LHCN-M2 (cell line): Measurements from ENCODE around the gene H2AZ2. TPM values are rescaled to one million over a fixed set of nuclear protein-coding genes. Genes with fewer than 3 reads are reported as not detected.
"Not testable (repeated sequence)": the region's sequence is repeated elsewhere in the genome, so short reads cannot be mapped to it uniquely, and the experiment has no call there.

Experiments
- DNase-seq: peaks from one replicate; pipeline ENCODE4 v3.0.0-alpha.2; 2012; ENCODE audit warnings: low read depth
- polyA plus RNA-seq: library from polyadenylated mRNA; unstranded; fragments of >200 nt; gene quantifications from one replicate; pipeline ENCODE4 v1.2.1, GENCODE V29; 2012; ENCODE audit warnings: missing spikeins
- total RNA-seq: library from RNA; depleted of rRNA; stranded (reverse); fragments of >200 nt; gene quantifications from 2 replicates; pipeline ENCODE4 v1.2.3, GENCODE V29; 2014; rRNA removed

The H2AZ2 gene
- 433 and 479 TPM in 2 replicates for total RNA-seq
- 301 TPM for polyA plus RNA-seq

DNA sequence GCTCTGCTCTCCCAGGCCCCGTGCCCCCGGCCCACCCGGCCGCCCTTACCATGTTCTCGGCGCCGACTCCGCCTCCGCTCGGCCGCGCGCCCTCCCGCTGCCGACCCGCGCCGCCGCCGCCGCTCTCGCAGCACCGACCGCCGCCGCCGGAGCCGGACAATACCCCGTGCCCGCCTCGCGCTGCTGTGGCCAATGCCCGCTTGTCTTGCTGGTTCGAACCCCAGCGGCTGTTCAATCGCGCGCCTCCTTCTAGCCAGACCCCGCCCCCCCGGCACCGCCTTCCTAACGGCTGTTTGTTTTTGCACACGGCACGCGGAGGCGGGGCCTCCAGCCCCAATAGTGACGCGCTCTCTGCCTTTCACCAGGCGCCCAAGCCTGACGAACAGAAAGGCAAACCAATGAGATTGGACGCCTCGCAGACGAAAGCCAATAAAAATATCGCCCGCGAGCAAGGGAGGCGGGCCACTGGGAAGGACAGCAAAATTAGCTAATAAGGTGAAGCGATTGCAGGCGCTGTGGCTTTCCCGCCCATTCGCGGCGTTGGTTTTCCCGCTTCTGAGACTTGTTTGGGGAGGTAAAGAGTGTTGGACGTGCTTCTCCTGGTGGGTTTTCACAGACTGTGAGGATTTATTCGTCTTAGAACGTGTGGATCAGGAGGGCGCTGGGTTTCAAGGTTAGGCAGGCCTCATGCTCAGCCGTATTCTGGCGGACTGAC lies at the start of gene H2AZ2:
H2AZ2 (minus strand) TSS at position 168 of the 715 bp plus-strand sequence; CDS start at position 52, 116 bp downstream.
- DNase-seq: peak; percentile 100

DNA sequence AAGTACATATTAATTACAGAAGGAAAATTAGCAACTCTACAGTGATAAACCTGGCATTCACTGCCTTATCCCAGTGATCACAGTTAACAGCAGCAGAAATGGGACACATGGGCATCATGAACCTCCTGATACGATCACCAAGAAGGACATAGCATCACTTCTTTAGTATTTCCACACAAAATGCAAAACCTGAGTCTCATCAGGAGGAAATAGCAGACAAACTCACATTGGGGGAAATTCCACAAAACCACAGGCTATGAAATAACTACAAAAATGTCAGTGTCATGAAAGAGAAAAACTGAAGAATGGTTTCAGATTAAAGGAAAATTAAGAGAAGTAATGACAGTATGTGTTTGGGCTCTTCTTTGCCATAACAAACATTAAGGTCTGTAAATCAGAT lies 49.4 kb upstream of the H2AZ2 start:
- DNase-seq: peak; percentile 72

DNA sequence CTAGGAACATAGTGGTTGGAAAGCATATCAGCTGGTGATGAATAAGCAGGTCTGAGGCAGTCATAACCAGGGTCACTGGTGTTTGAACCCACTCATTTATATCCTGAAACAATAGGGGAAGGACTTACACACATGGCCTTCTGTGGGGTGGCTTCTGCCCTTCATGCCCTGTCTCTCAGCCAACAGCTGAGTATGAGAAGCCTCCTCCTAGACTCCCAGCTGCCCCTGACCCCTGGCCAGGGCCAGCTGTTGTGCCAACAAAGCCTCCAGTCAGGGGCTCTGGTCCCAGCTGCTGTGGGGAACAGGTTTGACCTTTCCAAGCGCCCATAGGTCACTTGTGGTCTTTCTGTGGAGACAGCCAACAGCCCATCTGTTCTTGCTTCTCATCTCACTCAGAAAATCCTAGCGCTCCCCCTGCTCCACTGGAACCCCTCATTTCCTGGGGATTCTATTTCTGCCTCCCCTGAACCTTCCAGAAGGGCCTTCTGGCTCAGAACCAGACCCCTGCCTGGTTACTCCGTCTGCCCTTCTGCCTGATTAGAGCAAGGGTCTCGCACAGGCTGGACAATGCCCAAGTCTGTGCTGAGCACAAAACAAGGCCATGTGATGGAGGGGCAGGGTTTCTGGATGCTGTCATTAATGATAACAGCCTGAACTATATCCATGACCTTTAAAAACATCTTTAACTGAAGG lies 47.1 kb upstream of the H2AZ2 start:
- DNase-seq: peak; percentile 100

DNA sequence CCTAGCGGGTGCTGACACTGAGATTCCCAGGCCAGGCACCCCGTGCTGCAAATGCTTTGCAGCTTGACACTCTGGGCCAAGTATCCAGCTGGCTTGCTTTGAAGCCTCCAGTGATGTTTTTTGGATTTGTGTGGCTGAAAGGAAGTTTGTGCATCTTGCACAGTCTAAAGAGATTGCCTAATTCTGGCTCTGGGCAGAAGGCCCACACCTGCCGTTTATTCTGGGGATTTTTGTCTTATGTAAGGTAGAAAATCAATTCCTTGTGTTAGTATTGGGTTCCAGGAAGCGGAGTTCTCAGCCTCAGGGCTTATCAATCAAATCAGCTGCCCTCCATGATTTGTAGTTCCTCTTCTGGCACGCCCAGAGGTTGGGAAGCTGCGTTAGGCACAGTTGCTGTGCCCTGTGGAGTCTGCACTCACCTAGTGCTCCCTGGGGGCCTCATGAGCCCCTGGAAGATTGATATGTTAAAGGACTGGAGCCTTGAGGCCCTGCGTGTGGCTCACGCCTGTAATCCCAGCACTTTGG lies 45.9 kb upstream of the H2AZ2 start:
- no peak for DNase-seq

DNA sequence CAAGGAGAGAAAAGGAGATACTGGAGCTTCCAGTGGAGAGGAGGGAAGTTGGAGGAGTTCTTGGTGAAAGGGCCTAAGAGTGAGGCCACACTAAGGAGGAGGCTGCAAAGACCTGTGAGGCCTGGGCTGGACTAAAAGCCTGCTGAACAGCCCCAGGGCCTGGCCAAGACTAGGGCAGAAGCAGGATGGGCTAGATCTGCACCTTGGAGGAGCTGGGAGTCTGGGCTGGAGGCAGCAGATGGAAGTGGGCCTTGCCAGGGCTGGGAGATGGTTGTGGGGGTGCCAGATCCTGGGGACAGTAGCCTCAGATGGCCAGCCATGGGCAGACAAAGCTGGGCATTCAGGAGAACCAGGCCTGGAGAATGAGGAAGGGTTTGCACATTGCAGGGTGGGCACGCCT lies 43.9 kb upstream of the H2AZ2 start:
- no peak for DNase-seq

DNA sequence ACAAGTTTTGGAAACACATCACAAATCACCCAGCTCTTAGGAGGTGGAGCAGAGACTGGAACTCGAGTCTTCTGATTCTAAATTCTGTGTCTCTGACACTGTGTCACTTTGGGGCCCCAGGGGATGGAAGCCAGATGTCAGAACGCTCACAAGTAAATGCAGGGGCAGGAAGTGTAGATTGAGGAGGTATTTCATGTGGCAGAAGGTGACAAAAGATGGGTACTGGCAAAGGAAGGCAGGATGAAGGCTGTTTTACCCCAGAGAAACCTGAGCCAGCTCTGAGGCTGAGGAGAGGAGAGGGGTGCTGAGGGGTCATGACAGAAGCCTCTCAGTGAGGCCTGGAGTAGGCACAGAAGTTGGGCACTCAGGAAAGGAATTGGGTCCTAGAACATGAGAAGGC lies 43.5 kb upstream of the H2AZ2 start:
- DNase-seq: no peak

DNA sequence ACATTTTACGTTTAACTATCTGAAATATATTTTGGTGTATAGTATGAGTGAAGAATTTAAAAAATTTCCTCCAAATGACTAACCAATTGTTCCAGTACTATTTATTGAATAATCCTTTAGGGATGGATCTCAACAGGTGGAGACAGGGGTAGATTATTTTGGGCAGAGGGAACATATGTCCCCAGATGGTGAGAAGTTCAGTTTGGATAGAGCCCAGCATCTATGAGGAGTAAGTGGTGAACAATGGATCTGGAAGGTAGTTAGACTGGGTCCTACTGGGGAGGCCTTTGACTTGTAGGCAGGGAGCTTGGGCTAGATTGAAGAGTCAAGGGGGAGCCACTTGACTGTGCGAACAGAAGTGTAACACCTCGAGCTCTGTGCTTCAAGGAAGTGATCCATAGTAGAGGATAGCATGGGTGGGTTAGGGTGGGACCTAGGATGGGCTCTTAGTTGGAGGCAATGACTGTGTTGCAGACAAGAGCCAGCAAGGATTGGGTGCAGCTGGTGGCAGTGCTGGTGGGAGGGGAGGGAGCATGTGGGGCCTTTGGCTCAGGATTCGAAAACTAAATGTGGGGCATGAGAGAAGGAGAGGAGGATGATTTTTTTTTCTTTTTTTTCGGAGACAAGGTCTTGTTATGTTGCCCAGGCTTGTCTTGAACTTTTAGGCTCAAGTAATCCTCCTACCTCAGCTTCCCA lies 41.3 kb upstream of the H2AZ2 start:
- peak; percentile 93 for DNase-seq

DNA sequence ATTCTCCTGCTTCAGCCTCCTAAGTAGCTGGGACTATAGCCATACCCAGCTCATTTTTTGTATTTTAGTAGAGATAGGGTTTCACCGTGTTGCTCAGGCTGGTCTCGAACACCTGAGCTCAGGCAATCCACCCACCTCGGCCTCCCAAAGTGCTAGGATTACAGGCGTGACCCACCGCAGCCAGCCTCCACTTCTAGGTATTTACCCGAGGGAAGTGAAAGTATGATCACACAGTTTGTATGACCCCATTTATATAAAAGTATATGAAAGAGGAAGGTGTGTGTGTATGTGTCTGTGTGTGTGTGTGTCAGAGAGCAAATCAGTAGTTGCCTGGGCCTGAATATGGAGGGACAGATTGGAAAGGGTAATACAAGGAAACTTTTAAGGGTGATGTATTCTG lies 39.4 kb upstream of the H2AZ2 start:
- DNase-seq: no peak

DNA sequence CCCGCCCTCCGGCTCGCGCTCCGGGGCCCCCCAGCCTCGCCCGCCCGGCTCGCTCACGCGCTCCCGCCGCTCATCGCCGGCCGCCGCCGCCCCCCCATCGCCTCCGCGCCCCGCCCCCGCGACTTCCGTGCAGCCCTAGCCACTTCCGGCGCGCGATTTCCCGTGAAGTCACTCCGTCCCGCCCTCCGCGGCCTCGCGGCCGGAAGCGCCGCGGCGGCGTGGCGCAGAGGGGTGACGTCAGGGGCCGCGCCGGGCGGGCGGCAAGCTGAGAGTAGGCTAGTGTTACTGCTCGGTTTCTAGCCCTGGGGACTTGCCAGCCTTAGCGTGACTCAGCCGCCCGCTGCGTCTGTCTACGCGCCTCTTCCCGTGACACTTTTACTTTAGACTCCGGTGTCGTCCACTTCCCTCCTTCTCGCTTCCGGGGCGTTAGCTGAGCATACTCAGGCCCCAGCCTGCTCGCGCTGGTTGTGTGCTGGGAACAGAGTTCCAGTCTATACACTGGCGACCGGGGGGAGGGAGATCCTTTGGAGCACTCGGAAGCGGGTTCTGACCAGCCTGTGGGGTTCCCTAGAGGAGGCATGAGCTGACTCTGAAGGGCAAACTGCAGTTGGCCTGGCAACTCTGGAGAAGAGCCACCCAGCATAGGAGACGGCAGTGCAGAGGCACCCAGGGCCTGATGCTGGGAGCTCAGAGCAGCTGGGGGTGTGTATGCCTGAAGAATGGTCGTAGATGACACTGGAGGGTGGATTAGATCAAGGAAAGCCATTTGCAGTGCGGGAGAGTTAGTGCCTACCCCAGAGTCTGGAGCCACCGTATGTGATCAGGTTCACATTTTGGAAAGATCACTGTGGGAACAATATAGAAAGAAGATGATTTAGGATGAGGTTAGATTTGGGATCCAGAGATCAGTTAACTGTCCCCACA lies 37.8 kb upstream of the H2AZ2 start, which contains the start of gene PURB:
PURB (minus strand) TSS at position 137 of the 924 bp plus-strand sequence. CDS start 182 bp downstream, outside the sequence.
- peak; percentile 100 for DNase-seq

DNA sequence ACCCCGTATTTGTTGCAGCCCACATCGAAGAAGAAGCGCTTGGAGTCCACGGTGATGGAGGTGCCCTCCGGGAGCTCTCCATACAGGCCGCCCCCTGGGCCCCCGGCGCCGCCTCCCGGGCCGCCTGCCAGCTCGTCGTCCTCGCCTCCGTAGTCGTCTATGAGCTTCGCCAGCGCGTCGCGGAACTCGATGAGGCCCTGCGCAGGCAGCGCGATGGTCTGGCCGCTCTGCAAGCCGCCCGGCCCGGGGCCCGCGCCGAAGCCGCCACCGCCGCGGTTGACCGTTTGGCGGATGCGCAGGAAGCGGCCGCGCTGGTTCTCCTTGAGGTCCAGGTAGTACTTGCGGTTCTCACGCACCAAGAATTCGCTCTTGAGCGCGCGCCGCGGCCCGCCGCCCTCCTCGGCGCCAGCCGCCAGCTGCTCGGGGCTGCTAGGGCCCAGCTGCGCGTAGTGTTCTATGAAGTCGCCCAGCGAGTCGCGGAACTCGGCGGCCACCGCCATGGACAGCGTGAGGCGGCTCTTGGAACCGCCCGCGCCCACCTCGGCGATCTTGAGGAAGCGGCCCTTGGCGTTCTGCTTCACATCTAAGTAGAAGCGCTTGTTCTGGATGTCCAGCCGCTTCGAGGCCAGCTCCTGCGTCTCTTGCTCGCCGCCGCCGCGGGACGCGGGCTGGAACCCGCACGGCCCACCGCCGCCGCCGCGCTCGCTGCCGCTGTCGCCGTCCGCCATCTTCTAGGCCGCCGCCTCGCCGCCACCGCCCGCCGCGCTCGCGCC lies 36.9 kb upstream of the H2AZ2 start:
- peak; percentile 73 for DNase-seq

DNA sequence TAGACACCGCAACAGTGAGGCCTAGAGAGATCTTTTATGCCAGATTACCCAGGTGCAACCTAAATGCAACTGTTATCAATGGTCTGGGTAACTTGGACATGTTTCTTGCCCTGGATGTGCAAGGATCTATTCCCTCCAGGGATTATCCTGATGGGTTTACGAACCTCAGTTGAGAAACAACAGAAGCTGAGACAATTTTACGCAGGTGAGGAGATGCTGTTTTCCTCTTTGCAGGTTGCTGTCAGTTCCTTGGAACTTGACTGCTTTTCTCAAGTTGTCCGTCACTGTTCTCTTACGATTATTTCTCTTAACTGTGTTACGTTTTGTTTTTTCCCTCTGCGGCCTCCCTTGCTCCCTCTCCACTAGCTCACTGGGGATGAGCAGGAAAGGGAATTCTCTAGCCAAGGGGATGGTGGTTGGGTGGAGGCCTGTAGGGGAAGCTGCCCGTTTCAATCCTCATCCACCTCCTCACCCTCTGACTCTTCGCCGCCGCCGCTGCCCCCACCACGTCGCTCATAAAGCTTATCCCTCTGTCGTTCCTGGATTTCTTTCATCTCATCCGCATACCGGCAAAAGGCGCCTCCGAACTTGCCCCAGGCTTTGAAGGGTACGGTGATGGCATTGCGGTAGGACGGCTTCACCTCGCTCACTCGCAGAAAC lies 36.2 kb upstream of the H2AZ2 start:
- no peak for DNase-seq

DNA sequence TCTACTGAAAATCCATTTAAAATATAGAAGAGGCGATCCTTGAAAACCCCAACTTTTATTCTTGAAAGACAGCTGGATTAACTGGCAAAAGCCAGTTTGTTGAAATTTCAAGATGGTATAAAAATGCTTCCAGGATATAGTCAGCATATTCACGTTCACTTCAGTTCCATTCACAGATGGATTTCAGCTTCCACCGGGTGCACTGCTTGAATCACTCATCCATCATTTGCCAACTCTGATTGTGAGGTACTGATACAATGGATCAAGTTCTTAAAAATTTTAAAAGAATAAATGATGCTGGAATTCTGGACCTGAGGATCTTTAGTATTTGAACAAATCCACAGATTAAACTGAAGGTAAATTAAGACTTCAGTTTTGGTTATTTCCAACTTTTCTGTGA lies 35.0 kb upstream of the H2AZ2 start:
- DNase-seq: peak; percentile 58

DNA sequence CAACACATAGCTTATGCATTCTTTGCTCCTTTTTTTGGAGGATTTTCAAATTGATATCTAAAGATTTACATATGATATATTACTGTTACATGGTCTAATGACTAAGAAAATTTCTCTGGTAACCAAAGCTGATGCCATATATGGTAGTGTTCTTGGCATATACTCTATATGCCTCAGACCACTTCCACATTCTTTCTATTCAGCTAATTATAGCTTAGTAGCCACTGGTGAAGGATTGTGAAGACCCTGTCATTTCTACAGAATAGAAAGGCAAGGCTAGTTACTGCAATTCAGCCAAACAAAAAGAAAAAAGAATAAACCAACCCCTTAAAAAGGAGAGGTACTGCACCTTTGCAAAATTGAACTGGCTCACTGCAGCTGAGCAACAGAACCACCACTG lies 33.7 kb upstream of the H2AZ2 start:
- DNase-seq: peak; percentile 71

DNA sequence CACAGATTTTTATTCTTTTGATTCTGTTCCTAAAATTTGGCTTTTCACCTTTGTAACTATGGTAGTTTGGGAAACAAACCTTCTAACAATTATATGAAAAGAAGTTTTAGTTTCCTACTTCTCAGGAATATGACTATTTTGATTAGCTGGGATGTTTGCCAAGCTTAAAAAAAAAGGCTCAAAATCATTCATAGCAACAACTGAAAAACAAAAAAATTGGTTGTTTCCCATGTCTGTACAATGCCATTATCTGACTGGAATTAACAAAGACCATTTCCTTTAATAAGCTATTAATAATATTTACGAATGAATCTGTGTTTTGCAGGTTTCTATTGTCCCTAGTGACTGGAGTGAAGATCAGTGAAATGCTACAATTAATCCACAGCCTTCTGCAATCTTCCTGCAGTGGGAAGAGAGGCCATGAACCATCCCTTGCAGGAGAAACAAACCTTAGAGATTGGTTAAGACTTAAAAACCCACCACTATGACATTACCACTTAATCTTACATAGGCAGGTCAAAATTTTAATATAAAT lies 33.2 kb upstream of the H2AZ2 start:
- DNase-seq: no peak

DNA sequence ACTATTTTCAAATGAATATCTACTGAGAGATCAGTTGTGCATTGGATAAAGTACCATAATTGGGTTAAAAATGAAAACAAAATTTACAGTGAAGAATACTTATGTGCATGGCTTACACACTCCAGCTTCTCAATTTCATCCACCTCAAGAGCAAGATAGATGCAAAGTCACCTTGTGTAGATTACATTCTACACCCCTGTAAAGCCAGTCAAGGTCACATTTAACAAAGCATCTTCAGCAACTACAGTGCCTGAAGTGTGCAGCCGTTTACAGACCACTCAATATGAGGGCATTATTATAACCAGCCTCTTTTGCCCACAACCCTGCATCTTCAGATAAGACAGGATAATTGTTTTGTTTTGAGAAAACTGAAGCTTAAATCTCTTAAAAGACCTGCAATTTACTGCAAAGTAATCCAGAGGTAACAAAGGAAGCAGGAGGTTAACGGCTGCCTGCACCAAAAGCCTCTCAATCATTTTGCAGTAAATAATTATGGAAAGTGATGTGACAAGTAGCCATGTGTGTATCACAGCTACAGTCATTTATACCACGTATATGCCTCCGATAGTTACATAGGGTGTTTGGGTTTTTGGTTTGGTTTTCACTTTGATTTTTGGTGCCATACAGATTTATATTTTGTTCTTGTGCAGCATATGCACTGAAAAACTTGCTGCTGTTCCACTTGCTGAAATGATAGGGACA lies 32.6 kb upstream of the H2AZ2 start:
- DNase-seq: no peak

DNA sequence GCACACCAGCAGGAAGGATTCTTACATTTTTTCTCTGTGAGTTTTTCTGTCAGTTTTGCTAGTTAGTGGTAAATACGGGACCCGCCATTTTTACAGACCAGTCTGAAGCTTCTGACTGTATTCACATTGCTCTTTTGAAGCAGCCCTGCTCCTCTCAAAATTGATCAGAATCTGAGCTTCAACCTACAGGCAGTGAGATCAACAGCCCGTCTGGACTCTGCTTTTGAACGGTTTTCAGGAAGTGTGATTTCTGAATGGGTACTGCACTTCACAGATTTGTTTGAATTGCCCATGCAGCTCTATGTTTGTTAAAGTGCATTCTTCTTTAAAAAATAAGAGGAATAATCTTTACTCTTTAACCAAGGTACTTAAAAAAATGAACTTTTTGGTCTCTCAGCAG lies 28.5 kb upstream of the H2AZ2 start:
- DNase-seq: no peak

DNA sequence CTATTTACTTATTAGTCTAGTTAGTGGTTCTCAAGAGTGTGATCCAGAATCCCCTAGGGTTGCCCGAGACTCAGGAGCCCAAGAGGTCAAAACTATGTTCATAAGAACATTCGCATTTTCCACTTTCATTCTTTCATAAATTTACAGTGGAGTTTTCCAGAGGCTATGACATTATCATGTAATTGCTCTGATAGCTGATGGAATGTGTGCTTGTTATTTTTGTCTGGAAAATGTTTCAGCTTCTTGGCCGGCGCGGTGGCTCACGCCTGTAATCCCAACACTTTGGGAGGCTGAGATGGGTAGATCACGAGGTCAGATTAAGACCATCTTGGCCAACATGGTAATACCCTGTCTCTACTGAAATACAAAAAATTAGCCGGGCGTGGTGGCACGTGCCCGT lies 27.4 kb upstream of the H2AZ2 start:
- no peak for DNase-seq

DNA sequence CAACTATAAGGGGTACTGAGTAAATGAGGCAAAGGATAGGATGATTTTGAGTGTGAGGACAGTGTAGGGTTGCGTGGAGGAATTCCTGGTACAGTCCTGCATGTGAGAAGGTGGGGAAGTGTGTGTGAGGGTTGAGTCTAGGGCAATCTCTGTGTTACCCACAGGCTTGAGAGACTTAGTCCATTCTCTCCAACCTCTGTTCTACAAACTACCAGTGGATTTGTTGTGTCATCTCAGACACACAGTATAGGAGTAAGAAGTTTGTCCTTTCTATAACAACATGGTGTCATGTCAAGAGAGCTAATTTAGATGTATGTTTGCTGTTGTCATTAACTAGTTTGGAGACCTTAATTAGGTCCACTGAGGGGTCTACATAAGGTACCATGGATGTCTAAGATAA lies 24.9 kb upstream of the H2AZ2 start:
- DNase-seq: no peak

DNA sequence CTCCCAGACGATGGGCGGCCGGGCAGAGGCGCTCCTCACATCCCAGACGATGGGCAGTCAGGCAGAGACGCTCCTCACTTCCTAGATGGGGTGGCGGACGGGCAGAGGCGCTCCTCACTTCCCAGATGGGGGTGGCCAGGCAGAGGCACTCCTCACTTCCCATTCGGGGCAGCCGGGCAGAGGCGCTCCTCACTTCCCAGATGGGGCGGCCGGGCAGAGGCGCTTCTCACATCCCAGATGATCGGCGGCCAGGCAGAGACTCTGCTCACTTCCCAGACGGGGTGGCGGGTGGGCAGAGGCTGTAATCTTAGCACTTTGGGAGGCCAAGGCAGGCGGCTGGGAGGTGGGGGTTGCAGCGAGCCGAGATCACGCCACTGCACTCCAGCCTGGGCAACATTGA lies 24.0 kb upstream of the H2AZ2 start:
- DNase-seq: not testable (repeated sequence)
